Muscle layer of duodenum (tissue), 2 donors: ENCODE measurements around the gene PHF1.
"Not testable (repeated sequence)": the region's sequence is repeated elsewhere in the genome, so short reads cannot be mapped to it uniquely, and the experiment has no call there.

Source experiments
- H3K27ac ChIP-seq: one replicate; pipeline ENCODE4 v1.7.0; 2013; ENCODE audit warnings: mild to moderate bottlenecking, low read length
- H3K27me3 ChIP-seq: one replicate; pipeline ENCODE4 v1.7.0; 2013; ENCODE audit warnings: low read depth, mild to moderate bottlenecking, control low read depth, low read length
- H3K36me3 ChIP-seq, 2 donors: one replicate each; pipeline ENCODE4 v1.7.0; 2013; ENCODE audit warnings: low read length in 2 of 2, control low read depth in 1 of 2, mild to moderate bottlenecking in 1 of 2; ENCODE audit not compliant: insufficient read depth in 2 of 2, control insufficient read depth in 1 of 2
- H3K4me1 ChIP-seq, 2 donors: one replicate each; pipeline ENCODE4 v1.7.0; 2013; ENCODE audit warnings: low read length in 2 of 2, mild to moderate bottlenecking in 2 of 2, control low read depth in 1 of 2, moderate library complexity in 1 of 2; ENCODE audit not compliant: insufficient read depth in 2 of 2, control insufficient read depth in 1 of 2
- H3K4me3 ChIP-seq, 2 donors: one replicate each; pipeline ENCODE4 v1.7.0; 2013; ENCODE audit warnings: low read length in 2 of 2, low read depth in 1 of 2, mild to moderate bottlenecking in 1 of 2
- H3K9me3 ChIP-seq, 2 donors: one replicate each; pipeline ENCODE4 v1.7.0; 2013; ENCODE audit warnings: low read length in 2 of 2, control low read depth in 1 of 2, mild to moderate bottlenecking in 1 of 2; ENCODE audit not compliant: control insufficient read depth in 1 of 2
- donor health status: healthy.

PHF1 gene

DNA sequence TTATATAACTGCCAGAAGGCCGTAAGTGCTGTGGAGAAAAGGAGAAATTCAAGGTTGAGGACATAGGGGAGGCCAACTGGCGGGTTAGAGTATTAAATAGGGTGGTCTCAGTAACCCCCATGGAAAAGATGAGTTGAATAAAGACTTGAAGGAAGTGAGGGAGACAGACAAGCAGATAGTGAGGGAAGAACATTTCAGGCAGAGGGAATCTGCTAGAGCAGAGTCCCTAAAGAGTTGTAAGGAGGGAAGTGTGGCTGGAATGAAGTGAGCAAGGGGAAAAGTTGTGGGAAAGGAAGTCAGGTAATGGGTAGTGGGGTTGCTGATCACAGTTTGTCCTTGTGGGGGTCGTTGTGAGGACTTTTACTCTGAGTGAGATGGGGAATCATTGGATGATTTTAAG lies 17.8 kb upstream of the PHF1 start:
- Histone ChIP-seq H3K4me3 (peak overlapping the region in 1 of 2 donors; percentile 67), H3K4me1 (peaks cover 0 to 7% of the 10 kb centered on the region in 2 donors), H3K27ac (no peak overlapping the region), H3K27me3 (no peaks in the 10 kb centered on the region), H3K9me3 (no peaks in the 10 kb centered on the region), H3K36me3 (no peaks in the 10 kb centered on the region)

DNA sequence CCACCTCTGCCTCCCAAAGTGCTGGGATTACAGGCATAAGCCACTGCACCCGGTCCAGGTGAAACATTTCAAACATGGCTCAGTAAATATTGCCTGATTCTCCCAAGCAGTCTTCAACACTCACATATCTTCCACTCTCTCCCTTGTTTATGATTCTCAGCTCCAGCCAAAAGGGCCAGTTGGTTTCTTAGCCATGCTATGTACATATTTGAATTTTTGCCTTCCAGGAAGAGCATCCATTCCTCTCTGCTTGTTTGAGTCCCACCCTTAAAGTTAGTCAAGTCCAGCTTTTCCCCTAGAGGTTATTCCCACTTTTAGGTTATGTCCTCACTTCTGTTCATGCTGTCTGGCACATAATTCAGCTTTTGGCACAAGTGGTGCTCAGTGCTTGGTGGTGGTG lies 13.3 kb upstream of the PHF1 start:
- no peaks in the 10 kb centered on the region for H3K9me3 ChIP-seq
- no peaks in the 10 kb centered on the region for H3K36me3 ChIP-seq
- H3K4me1 ChIP-seq, result no peaks in the 10 kb centered on the region

DNA sequence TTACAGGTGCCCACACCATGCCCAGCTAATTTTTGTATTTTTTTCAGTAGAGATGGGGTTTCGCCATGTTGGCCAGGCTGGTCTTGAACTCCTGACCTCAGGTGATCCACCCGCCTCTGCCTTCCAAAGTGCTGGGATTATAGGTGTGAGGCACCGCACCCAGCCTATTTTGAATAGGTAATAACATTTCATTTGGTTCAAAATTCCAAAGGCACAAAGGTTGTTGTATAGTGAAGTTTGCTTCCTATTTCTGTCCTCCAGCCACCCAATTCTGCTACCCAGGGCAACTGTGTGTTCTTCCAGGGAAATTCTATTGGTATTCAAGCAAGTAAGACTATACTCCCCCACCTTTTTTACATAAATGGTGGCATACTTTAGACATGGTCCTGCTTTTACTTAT lies 12.2 kb upstream of the PHF1 start:
- H3K4me3 ChIP-seq, H3K36me3 ChIP-seq, H3K27ac ChIP-seq, H3K27me3 ChIP-seq, H3K9me3 ChIP-seq, H3K4me1 ChIP-seq: not testable (repeated sequence)

More for the DNA sequence above, 13.3 kb upstream of the PHF1 start:
- Histone ChIP-seq H3K4me3 (no peak overlapping the region), H3K27ac (no peak overlapping the region), H3K27me3 (no peaks in the 10 kb centered on the region)

DNA sequence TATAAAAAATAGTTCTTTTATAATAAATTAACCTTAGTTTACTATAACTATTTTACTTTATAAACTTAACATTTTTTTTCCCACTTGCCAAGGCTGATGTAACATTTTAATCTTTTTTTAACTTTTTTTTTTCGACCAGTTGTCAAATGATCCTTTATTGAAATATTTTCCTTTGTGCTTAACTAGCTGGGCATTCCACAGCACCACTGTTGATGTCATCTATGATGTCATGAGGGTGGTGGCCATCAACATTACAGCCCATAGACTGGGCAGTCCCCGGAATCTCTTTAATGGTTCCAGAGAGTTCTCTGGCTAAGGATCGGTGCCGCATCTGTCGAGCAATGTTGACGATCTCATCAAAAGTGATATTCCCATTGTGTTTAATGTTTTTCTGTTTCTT lies 10.9 kb upstream of the PHF1 start:
- not testable (repeated sequence) for H3K36me3 ChIP-seq

DNA sequence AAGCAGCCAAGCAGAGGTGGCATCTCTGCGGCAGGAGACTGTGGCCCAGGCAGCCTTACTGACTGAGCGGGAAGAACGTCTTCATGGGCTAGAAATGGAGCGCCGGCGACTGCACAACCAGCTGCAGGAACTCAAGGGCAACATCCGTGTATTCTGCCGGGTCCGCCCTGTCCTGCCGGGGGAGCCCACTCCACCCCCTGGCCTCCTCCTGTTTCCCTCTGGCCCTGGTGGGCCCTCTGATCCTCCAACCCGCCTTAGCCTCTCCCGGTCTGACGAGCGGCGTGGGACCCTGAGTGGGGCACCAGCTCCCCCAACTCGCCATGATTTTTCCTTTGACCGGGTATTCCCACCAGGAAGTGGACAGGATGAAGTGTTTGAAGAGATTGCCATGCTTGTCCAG lies 5.9 kb upstream of the PHF1 start:
- Histone ChIP-seq H3K4me1 (peaks cover 0 to 3% of the 10 kb centered on the region in 2 donors), H3K27ac (no peak overlapping the region), H3K4me3 (no peak overlapping the region), H3K36me3 (no peaks in the 10 kb centered on the region), H3K27me3 (no peaks in the 10 kb centered on the region), H3K9me3 (no peaks in the 10 kb centered on the region)

More for the DNA sequence above, 10.9 kb upstream of the PHF1 start:
- H3K4me3 ChIP-seq, H3K27ac ChIP-seq, H3K4me1 ChIP-seq, H3K27me3 ChIP-seq, H3K9me3 ChIP-seq: not testable (repeated sequence)

DNA sequence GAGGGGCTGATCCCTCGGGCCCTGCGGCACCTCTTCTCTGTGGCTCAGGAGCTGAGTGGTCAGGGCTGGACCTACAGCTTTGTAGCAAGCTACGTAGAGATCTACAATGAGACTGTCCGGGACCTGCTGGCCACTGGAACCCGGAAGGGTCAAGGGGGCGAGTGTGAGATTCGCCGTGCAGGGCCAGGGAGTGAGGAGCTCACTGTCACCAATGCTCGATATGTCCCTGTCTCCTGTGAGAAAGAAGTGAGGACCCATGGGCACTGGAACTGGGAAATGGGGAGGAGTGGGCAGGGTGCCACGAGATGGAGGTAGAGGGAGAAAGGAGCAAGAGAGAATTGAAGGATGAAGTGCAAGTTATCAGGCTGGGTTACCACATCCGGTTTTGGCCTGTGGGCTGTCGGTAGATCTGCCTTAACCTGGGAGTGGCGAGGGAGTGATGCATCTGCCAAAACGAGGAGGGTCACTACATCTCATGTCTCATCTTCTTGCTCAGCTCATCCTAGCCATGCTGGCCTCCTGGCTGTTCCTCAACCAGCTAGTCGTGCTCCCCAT lies 5.4 kb upstream of the PHF1 start:
- Histone ChIP-seq H3K4me3 (no peak overlapping the region), H3K36me3 (no peaks in the 10 kb centered on the region), H3K4me1 (peaks cover 0 to 3% of the 10 kb centered on the region in 2 donors), H3K27ac (no peak overlapping the region), H3K9me3 (no peaks in the 10 kb centered on the region), H3K27me3 (no peaks in the 10 kb centered on the region)

DNA sequence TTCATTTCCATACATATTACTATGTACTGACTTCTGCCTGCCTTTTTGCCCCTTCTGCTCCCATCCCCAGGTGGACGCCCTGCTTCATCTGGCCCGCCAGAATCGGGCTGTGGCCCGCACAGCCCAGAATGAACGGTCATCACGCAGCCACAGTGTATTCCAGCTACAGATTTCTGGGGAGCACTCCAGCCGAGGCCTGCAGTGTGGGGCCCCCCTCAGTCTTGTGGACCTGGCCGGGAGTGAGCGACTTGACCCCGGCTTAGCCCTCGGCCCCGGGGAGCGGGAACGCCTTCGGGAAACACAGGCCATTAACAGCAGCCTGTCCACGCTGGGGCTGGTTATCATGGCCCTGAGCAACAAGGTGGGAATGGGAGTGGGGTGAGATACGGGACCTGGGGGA lies 4.7 kb upstream of the PHF1 start:
- H3K27ac ChIP-seq, result no peak overlapping the region
- no peaks in the 10 kb centered on the region for H3K9me3 ChIP-seq
- no peaks in the 10 kb centered on the region for H3K36me3 ChIP-seq
- peaks cover 0 to 3% of the 10 kb centered on the region in 2 donors for H3K4me1 ChIP-seq
- no peaks in the 10 kb centered on the region for H3K27me3 ChIP-seq
- no peak overlapping the region for H3K4me3 ChIP-seq

DNA sequence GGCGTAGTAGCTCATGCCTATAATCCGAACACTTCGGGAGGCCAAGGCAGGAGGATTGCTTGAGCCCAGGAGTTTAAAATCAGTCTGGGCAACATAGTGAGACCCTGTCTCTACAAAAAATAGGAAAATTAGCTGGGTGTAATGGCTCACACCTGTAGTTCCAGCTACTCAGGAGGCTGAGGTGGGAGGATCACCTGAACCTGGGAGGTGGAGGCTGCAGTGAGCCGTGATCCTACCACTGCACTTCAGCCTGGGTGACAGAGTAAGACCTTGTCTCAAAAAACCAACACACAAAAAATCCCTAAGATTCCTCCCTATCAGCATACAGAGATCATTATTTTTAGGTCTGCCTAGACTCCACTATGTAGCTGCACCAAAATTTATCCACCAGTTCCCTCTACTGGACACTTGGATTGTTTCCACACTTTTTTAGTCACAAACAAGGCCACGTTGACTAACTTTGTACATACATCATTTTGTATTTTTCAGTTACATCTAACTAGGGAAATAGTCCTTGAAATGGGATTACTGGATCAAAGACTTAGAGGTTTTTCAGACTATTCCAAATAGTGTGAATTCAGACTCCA lies 3.6 kb upstream of the PHF1 start:
- Histone ChIP-seq H3K4me3 (no peak overlapping the region), H3K27ac (no peak overlapping the region), H3K9me3 (no peaks in the 10 kb centered on the region), H3K27me3 (no peaks in the 10 kb centered on the region), H3K4me1 (peaks cover 0 to 12% of the 10 kb centered on the region in 2 donors), H3K36me3 (peaks cover 1 to 2% of the 10 kb centered on the region in 2 donors)

DNA sequence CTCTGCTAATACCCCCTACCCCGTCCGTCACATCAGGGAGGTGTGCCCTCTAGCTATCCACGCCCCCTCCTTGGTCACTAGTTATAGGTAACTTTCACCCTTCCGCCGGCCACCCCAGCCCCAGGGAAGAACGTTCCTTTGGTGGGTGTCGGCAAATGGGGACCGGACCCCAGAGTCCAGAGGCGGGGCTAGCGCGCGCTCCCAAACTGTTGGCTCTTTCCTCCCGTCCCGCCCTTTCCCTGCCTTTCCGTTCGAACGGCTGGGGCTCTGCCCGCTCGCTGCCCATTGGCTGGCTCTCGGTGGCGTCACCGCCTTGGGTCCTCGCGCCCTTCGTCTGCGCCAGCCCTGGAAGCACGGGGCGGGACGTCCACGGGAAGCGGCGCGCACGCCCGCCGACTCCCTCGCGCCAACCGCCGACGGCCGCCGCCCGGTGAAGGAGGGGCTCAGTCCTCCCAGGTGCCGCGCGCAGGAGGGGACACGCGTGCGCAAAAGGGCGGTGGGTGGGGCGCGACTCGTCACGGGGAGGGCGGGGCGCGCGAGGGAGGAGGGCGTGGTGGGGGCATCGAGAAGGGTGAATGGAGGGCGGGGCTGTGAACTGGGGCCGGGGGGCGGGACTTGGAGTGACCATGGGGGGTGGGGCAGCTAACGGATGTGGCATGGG lies 634 bp upstream of the PHF1 start:
- Histone ChIP-seq H3K27ac (peak overlapping the region; percentile 80), H3K9me3 (no peaks in the 10 kb centered on the region), H3K4me1 (peaks cover 3 to 25% of the 10 kb centered on the region in 2 donors), H3K27me3 (no peaks in the 10 kb centered on the region), H3K36me3 (peaks cover 23 to 31% of the 10 kb centered on the region in 2 donors), H3K4me3 (peak overlapping the region; percentile 69 to 88)

DNA sequence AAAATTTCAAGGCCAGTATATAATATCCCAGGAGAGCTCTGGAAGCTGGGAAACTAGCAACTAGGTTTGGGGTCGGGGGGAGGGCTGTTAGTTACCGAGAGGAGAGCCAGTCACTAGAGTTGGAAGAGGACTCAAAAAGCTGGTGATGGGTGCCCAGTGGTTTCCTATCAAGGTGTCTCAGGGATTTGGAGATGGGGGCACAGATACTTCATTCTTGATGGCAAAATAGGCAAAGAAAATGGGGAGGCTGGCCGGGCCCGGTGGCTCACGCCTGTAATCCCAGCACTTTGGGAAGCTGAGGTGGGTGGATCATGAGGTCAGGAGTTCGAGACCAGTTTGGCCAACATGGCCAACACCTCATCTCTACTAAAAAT lies 805 bp downstream of the PHF1 start:
- Histone ChIP-seq H3K27me3 (no peaks in the 10 kb centered on the region), H3K9me3 (no peaks in the 10 kb centered on the region), H3K4me1 (peaks cover 7 to 36% of the 10 kb centered on the region in 2 donors), H3K4me3 (peak overlapping the region; percentile 88), H3K36me3 (peaks cover 30 to 44% of the 10 kb centered on the region in 2 donors), H3K27ac (peak overlapping the region; percentile 85)

DNA sequence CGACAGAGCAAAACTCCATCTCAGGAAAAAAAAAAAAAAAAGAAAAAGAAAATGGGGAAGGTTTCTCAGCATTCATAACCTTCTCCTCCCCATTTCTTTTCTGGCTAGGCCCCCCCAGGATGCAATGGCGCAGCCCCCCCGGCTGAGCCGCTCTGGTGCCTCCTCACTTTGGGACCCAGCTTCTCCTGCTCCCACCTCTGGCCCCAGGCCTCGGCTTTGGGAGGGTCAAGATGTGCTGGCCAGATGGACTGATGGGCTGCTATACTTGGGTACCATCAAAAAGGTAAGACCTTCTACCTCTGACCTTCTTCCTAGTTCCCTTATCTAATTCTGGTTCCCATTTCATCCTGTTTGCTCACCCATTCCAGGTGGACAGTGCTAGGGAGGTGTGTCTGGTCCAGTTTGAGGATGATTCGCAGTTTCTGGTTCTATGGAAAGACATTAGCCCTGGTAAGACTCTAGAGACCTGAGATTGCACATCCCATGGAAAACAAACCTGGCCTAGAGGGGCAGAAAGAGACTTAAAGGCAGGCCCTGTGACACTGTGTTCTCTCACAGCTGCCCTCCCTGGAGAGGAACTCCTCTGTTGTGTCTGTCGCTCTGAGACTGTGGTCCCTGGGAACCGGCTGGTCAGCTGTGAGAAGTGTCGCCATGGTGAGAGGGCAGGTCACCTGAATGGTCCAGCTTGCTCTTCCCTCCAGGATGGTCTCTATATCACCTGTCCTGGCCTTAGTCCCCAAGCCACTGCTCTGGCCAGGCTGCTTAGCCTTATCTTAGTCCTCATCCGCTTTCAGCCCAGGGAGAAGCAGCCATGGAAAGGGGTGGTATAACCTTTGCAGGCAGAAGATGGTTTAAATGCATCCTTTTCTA lies 1.6 kb downstream of the PHF1 start:
- Histone ChIP-seq H3K27ac (no peak overlapping the region), H3K4me1 (peaks cover 11 to 43% of the 10 kb centered on the region in 2 donors), H3K36me3 (peaks cover 30 to 50% of the 10 kb centered on the region in 2 donors), H3K9me3 (no peaks in the 10 kb centered on the region), H3K27me3 (no peaks in the 10 kb centered on the region), H3K4me3 (peak overlapping the region in 1 of 2 donors; percentile 88)
